ENCODE results near the gene ARID1B. TPM values are rescaled to one million over a fixed set of nuclear protein-coding genes. Genes with fewer than 3 reads are reported as not detected.

The ARID1B gene
- total RNA-seq (10 to 100 TPM; 53.1 to 61.1 (median 55.8) TPM), polyA plus RNA-seq (10 to 100 TPM in 2 of 3 donors, 1 to 10 TPM in 1; 8.1 to 29.2 (median 12.4) TPM)
- long read RNA-seq, donor 1, full-length matches to known transcripts: 13 of 27 reads
- long read RNA-seq, donor 1, partial matches to known transcripts: 12 of 27 reads
- long read RNA-seq, donor 1, other reads (novel, unspliced or antisense): 2 of 27 reads
- long read RNA-seq, donor 2, full-length matches to known transcripts: 30 of 74 reads
- long read RNA-seq, donor 2, partial matches to known transcripts: 35 of 74 reads
- long read RNA-seq, donor 2, other reads (novel, unspliced or antisense): 9 of 74 reads

DNA sequence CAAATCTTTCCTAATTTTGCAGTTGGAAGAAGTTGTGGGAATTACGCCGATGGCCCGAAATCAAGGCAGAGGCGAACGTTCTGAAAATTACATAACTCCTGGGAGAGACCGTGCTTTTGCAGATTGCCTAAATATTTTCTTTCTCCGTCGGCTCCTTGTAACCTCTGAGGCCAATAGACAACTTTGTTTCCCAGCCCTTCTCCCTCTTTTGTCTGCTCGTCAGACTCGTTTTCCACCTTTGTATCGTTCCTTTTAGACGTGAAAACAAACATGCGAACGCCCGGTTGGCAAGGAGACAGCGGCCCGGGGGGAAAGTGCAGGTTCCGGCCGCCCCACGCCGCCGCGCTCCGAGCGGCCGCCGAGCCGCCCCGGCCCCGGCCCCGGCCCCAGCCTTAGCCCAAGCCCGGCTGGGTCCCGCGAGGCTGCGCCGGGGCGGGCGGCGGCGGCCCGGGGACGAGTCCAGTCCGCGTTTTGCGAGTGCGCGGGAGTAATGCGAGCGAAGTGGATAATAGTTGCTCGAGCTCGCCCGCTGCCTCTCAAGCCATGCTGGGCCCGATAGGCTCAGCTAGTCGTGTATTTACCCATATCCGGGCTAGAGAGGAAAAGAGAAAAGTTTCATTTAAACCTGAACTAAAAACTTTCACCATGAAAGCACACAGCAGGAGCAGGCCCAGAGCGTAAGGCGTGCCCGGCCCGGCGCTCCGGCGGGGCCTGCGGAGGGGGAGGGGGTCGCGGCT lies at the start of gene ARID1B:
ARID1B (plus strand) TSS at position 539 of the 737 bp plus-strand sequence. CDS start 303 bp downstream, outside the sequence.
- no peaks in the 10 kb centered on the region for H3K36me3 ChIP-seq (ENCODE audit: insufficient read depth in 1 of 2, low read depth in 1 of 2)
- 0 to 1% (median 0%) methylated on average over 55 to 65 of the region's 65 CpGs for WGBS, 3 donors
- H3K27me3 ChIP-seq (ENCODE audit: insufficient read depth in 3 of 3, low read length in 2 of 3): no peaks in the 10 kb centered on the region
- peak within 1 kb of the TSS; percentile 84 for H3K4me3 ChIP-seq
- intact Hi-C loops (cut with DNase I): loop anchor here (1.0 to 5.0 kb wide), 4 partner anchors 56 to 215 kb away; no protein-coding TSS in a partner anchor
- TF ChIP-seq, protein P1, sequence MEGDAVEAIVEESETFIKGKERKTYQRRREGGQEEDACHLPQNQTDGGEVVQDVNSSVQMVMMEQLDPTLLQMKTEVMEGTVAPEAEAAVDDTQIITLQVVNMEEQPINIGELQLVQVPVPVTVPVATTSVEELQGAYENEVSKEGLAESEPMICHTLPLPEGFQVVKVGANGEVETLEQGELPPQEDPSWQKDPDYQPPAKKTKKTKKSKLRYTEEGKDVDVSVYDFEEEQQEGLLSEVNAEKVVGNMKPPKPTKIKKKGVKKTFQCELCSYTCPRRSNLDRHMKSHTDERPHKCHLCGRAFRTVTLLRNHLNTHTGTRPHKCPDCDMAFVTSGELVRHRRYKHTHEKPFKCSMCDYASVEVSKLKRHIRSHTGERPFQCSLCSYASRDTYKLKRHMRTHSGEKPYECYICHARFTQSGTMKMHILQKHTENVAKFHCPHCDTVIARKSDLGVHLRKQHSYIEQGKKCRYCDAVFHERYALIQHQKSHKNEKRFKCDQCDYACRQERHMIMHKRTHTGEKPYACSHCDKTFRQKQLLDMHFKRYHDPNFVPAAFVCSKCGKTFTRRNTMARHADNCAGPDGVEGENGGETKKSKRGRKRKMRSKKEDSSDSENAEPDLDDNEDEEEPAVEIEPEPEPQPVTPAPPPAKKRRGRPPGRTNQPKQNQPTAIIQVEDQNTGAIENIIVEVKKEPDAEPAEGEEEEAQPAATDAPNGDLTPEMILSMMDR (IDR thresholded peaks at IDR 0.05): no peak
- DNase-seq (peak; percentile 89 to 92), ATAC-seq (peak; percentile 75 to 81 (median 78))
- no peaks in the 10 kb centered on the region for H3K9me3 ChIP-seq
- peak within 1 kb of the TSS; percentile 99 for H3K27ac ChIP-seq
- H3K4me1 ChIP-seq: peaks cover 35% of the 10 kb centered on the region

DNA sequence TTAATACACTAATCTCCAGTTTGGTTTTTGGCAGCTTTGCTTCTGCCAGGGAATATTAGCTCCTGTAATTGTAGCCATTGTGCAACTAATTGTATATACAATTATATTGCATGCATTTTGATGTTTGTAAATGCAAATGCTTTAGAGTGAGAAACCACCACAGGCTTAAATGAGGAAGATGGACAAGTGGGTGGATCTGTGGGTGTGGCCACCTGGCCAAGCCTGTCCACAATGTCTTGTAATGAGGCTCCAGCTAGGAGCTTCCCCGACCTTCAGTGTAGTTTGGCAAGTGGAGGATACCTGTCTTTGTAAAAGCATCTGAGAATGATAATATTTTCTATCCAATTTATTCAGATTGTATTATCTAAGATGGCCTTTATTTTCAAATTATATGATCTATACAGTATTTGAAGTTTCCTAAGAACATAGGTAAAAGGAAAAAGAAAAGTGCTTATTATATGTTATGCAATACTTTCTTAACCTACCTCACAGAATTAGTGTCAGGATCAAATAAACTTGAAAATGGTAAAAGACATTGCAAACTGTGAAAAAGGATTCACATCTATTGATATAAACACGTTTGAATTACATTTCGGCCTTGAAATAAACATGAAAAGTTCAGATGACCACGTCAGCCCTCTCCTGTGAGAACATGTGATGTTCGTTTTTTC lies 49.3 kb upstream of the ARID1B start:
- H3K27me3 ChIP-seq (ENCODE audit: insufficient read depth in 3 of 3, low read length in 2 of 3): no peaks in the 10 kb centered on the region
- intact Hi-C loops (cut with DNase I): no loop called here
- TF ChIP-seq, protein P1 (IDR thresholded peaks at IDR 0.05): no peak
- no peaks in the 10 kb centered on the region for H3K36me3 ChIP-seq (ENCODE audit: insufficient read depth in 1 of 2, low read depth in 1 of 2)
- ATAC-seq (no peak), DNase-seq (no peak)
- no peaks in the 10 kb centered on the region for H3K9me3 ChIP-seq
- H3K4me1 ChIP-seq: no peaks in the 10 kb centered on the region
- H3K4me3 ChIP-seq: no peak overlapping the region
- no peak overlapping the region for H3K27ac ChIP-seq
- 79 to 87% (median 81%) methylated on average over 5 of the region's 5 CpGs for WGBS, 3 donors

DNA sequence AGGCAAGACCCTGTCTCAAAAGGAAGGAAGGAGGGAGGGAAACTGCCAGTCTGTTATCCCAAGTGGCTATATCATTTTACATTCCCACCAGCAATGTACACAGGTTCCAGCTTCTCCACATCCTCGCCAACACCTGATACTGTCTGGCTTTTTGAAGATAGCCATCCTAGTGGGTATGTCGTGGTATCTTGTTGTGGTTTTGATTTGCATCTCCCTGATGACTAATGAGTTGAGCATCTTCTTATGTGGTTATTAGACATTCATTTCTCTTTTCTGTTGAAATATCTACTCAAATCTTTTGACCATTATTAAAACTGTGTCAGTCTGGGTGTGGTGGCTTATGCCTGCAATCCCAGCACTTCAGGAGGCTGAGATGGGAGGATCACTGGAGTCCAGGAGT lies 47.9 kb upstream of the ARID1B start:
- TF ChIP-seq, protein P1 (IDR thresholded peaks at IDR 0.05): no peak
- Histone ChIP-seq H3K9me3 (no peaks in the 10 kb centered on the region), H3K4me1 (no peaks in the 10 kb centered on the region), H3K27me3 (ENCODE audit: insufficient read depth in 3 of 3, low read length in 2 of 3) (no peaks in the 10 kb centered on the region), H3K36me3 (ENCODE audit: insufficient read depth in 1 of 2, low read depth in 1 of 2) (no peaks in the 10 kb centered on the region), H3K27ac (no peak overlapping the region), H3K4me3 (no peak overlapping the region)
- ATAC-seq: no peak
- WGBS, 3 donors: 67 to 83% (median 71%) methylated on average over 2 of the region's 2 CpGs
- DNase-seq: no peak
- intact Hi-C loops (cut with DNase I): no loop called here

DNA sequence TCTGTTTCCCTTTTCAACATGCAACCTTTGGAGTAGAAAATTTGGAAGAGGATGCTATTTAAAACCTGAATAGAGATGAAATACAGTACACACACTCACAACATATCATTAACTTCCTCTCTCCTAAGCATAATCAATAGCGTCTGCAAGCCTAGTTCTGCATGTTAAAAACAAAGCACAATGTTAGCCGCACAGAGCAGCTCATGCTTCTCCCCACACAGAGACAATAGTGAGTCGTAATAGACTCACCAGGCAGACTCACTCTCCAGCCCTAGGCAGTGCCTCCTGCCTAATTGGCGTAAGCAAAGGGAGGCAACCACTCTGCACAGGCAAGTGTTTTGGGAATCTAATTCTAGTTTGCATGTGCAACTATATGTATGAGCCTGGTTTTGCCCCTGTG lies 45.8 kb upstream of the ARID1B start:
- WGBS, 3 donors: 80 to 86% (median 84%) methylated on average over 4 of the region's 4 CpGs
- Histone ChIP-seq H3K4me3 (no peak overlapping the region), H3K27ac (no peak overlapping the region), H3K9me3 (no peaks in the 10 kb centered on the region), H3K36me3 (ENCODE audit: insufficient read depth in 1 of 2, low read depth in 1 of 2) (no peaks in the 10 kb centered on the region), H3K27me3 (ENCODE audit: insufficient read depth in 3 of 3, low read length in 2 of 3) (no peaks in the 10 kb centered on the region), H3K4me1 (no peaks in the 10 kb centered on the region)
- TF ChIP-seq, protein P1 (IDR thresholded peaks at IDR 0.05): no peak
- DNase-seq (no peak), ATAC-seq (no peak)
- intact Hi-C loops (cut with DNase I): no loop called here
